ENCODE results near the gene CAMK2D. TPM values are rescaled to one million over a fixed set of nuclear protein-coding genes. Genes with fewer than 3 reads are reported as not detected.

The CAMK2D gene
- 10 to 100 TPM; 29.9 to 32.9 TPM for total RNA-seq
- polyA plus RNA-seq (2013, experiment 1 of 2) = 20.9 TPM
- polyA plus RNA-seq (2013, experiment 2 of 2) = 27.4 TPM
- 34.6 to 741 (median 103) reads per million in 172 experiments for total RNA-seq

GRCh38 chr4:113761620-113762185 is at the start of gene CAMK2D:
TSS of gene CAMK2D (minus strand) at chr4:113761738. CDS start at chr4:113761068, 670 bp downstream.
- ChIA-PET CTCF (interaction anchor here (1.1 to 3.7 kb wide), 2 partner anchors 87 to 214 kb away, joined by 3 to 17 read pairs; no protein-coding TSS in a partner anchor), POLR2A (interaction anchor here (0.6 to 2.0 kb wide), 9 partner anchors 84 to 214 kb away, joined by 3 to 20 read pairs (median 3); no protein-coding TSS in a partner anchor)
- H3K9me3 Mint-ChIP-seq = no peaks in the 10 kb centered on the region
- peaks cover 34% of the 10 kb centered on the region for H3K36me3 Mint-ChIP-seq (ENCODE audit: low read depth)
- Histone ChIP-seq H3K4me1 (ENCODE audit: insufficient read depth, low read length) (peaks cover 7% of the 10 kb centered on the region), H3K36me3 (ENCODE audit: insufficient read depth, low read length) (peaks cover 7% of the 10 kb centered on the region), H3K27me3 (ENCODE audit: control insufficient read depth in 1 of 2, insufficient read depth in 2 of 2, low read length in 2 of 2) (no peaks in the 10 kb centered on the region), H3K4me3 (ENCODE audit: low read length) (peak within 1 kb of the TSS; percentile 87), H3K27ac (ENCODE audit: low read depth in 1 of 2, low read length in 2 of 2) (peak within 1 kb of the TSS; percentile 94 to 96), H3K9me3 (ENCODE audit: control insufficient read depth in 1 of 2, insufficient read depth in 1 of 2, low read length in 2 of 2) (no peaks in the 10 kb centered on the region)
- peak within 1 kb of the TSS; percentile 95 for H3K27ac Mint-ChIP-seq
- no peaks in the 10 kb centered on the region for H3K27me3 Mint-ChIP-seq
- ATAC-seq (ENCODE audit: poor library complexity) (peak; percentile 65), DNase-seq (peak; percentile 65 to 95 (median 79))
- intact Hi-C loops (cut with DNase I, micrococcal nuclease) = loop anchor here (1.0 to 10.0 kb wide), 11 partner anchors 34 to 1477 kb away; partner anchors contain the start of genes LARP7 (in 1 of the 2), TIFA (in 1 of the 2) and ZGRF1 (in 1 of the 2)
- peaks cover 37% of the 10 kb centered on the region for H3K4me1 Mint-ChIP-seq (ENCODE audit: low read depth)
- peak within 1 kb of the TSS; percentile 95 for H3K4me3 Mint-ChIP-seq
- peak; percentile 37 for TF ChIP-seq CTCF (IDR thresholded peaks at IDR 0.05)

- intact Hi-C loops (cut with DNase I, micrococcal nuclease) = no loop called here
- no peaks in the 10 kb centered on the region for H3K9me3 ChIP-seq (ENCODE audit: control insufficient read depth in 1 of 2, insufficient read depth in 1 of 2, low read length in 2 of 2)
- H3K4me3 ChIP-seq (ENCODE audit: low read length) = no peak overlapping the region
- Mint-ChIP-seq H3K27me3 (no peaks in the 10 kb centered on the region), H3K27ac (no peak overlapping the region), H3K4me1 (ENCODE audit: low read depth) (no peaks in the 10 kb centered on the region), H3K36me3 (ENCODE audit: low read depth) (no peaks in the 10 kb centered on the region), H3K4me3 (no peak overlapping the region), H3K9me3 (no peaks in the 10 kb centered on the region)
- CTCF ChIA-PET = no interaction called here
- TF ChIP-seq CTCF (IDR thresholded peaks at IDR 0.05) = no peak
- no peak for ATAC-seq (ENCODE audit: poor library complexity)
- DNase-seq = no peak
- POLR2A ChIA-PET = no interaction called here
- H3K4me1 ChIP-seq (ENCODE audit: insufficient read depth, low read length) = no peaks in the 10 kb centered on the region
- H3K36me3 ChIP-seq (ENCODE audit: insufficient read depth, low read length) = no peaks in the 10 kb centered on the region
- H3K27ac ChIP-seq (ENCODE audit: low read depth in 1 of 2, low read length in 2 of 2) = no peak overlapping the region
- H3K27me3 ChIP-seq (ENCODE audit: control insufficient read depth in 1 of 2, insufficient read depth in 2 of 2, low read length in 2 of 2) = peaks cover 0 to 3% of the 10 kb centered on the region in 2 experiments
Observed at GRCh38 chr4:113810906-113811305, 49.4 kb upstream of the CAMK2D start.

GRCh38 chr4:113809311-113809710 is 47.8 kb upstream of the CAMK2D start:
- Histone ChIP-seq H3K4me3 (ENCODE audit: low read length) (no peak overlapping the region), H3K36me3 (ENCODE audit: insufficient read depth, low read length) (no peaks in the 10 kb centered on the region), H3K9me3 (ENCODE audit: control insufficient read depth in 1 of 2, insufficient read depth in 1 of 2, low read length in 2 of 2) (no peaks in the 10 kb centered on the region), H3K27ac (ENCODE audit: low read depth in 1 of 2, low read length in 2 of 2) (no peak overlapping the region), H3K27me3 (ENCODE audit: control insufficient read depth in 1 of 2, insufficient read depth in 2 of 2, low read length in 2 of 2) (peaks cover 0 to 3% of the 10 kb centered on the region in 2 experiments), H3K4me1 (ENCODE audit: insufficient read depth, low read length) (no peaks in the 10 kb centered on the region)
- Mint-ChIP-seq H3K36me3 (ENCODE audit: low read depth) (no peaks in the 10 kb centered on the region), H3K4me3 (no peak overlapping the region), H3K9me3 (peaks cover 4% of the 10 kb centered on the region), H3K27me3 (no peaks in the 10 kb centered on the region), H3K27ac (no peak overlapping the region), H3K4me1 (ENCODE audit: low read depth) (no peaks in the 10 kb centered on the region)
- intact Hi-C loops (cut with DNase I, micrococcal nuclease) = no loop called here
- CTCF ChIA-PET = no interaction called here
- ATAC-seq (ENCODE audit: poor library complexity) (no peak), DNase-seq (peak in 2 of 14 experiments; percentile 64 to 72)
- TF ChIP-seq CTCF (IDR thresholded peaks at IDR 0.05) = no peak
- POLR2A ChIA-PET = no interaction called here

Measured in CD4-positive, alpha-beta T cell (primary cell).